Measurements from ENCODE around the gene PCDH20. TPM values are rescaled to one million over a fixed set of nuclear protein-coding genes. Genes with fewer than 3 reads are reported as not detected.
A peak's percentile ranks its signal among the peaks of the same experiment; 100 is the strongest.

Gene PCDH20, protein sequence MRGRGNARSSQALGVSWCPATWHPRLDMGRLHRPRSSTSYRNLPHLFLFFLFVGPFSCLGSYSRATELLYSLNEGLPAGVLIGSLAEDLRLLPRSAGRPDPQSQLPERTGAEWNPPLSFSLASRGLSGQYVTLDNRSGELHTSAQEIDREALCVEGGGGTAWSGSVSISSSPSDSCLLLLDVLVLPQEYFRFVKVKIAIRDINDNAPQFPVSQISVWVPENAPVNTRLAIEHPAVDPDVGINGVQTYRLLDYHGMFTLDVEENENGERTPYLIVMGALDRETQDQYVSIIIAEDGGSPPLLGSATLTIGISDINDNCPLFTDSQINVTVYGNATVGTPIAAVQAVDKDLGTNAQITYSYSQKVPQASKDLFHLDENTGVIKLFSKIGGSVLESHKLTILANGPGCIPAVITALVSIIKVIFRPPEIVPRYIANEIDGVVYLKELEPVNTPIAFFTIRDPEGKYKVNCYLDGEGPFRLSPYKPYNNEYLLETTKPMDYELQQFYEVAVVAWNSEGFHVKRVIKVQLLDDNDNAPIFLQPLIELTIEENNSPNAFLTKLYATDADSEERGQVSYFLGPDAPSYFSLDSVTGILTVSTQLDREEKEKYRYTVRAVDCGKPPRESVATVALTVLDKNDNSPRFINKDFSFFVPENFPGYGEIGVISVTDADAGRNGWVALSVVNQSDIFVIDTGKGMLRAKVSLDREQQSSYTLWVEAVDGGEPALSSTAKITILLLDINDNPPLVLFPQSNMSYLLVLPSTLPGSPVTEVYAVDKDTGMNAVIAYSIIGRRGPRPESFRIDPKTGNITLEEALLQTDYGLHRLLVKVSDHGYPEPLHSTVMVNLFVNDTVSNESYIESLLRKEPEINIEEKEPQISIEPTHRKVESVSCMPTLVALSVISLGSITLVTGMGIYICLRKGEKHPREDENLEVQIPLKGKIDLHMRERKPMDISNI
- total RNA-seq = 0.47 and 0.70 TPM in 2 replicates
- long read RNA-seq, full-length matches to known transcripts = 3 of 3 reads
- long read RNA-seq, partial matches to known transcripts = 0 of 3 reads
- long read RNA-seq, other reads (novel, unspliced or antisense) = 0 of 3 reads

- H3K27ac Mint-ChIP-seq (ENCODE audit: unreplicated experiment) = no peak within 1 kb of the TSS
- peak within 1 kb of the TSS; percentile 80 for H3K4me3 Mint-ChIP-seq (ENCODE audit: unreplicated experiment)
- peaks cover 34% of the 10 kb centered on the region for H3K4me1 Mint-ChIP-seq (ENCODE audit: unreplicated experiment)
- no peaks in the 10 kb centered on the region for H3K9me3 Mint-ChIP-seq (ENCODE audit: unreplicated experiment)
- H3K27me3 Mint-ChIP-seq (ENCODE audit: unreplicated experiment) = peaks cover 58% of the 10 kb centered on the region
- DNase-seq (ENCODE audit: extremely low spot score, unreplicated experiment) = no peak
- no peak for TF ChIP-seq CTCF (IDR thresholded peaks at IDR 0.05)
- no peaks in the 10 kb centered on the region for H3K36me3 Mint-ChIP-seq (ENCODE audit: unreplicated experiment)
Observed at GRCh38 chr13:61415749-61416148, at the start of gene PCDH20. TSS of gene PCDH20 (minus strand) at chr13:61415849. CDS start at chr13:61415158, 691 bp downstream.

DNA sequence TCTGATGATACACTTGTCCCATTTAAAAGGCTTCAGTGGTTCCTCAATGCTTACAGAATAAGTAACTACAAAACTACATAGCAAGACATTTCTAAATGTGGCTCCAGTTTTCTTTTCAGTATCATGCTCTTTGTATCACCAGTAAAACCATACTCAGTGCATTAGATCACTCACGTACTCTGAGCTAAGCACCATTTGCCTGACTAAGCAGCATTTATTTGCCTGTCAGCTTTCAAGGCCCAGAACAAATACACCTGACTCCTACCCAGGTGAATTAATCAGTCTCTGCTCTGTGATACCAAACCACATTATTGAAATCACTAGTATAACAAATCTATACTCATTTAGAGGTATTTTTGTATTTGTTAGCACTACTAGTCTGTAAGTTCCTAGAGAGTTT is 47.4 kb upstream of the PCDH20 start:
- H3K4me1 Mint-ChIP-seq (ENCODE audit: unreplicated experiment) = no peaks in the 10 kb centered on the region
- no peaks in the 10 kb centered on the region for H3K9me3 Mint-ChIP-seq (ENCODE audit: unreplicated experiment)
- no peak overlapping the region for H3K4me3 Mint-ChIP-seq (ENCODE audit: unreplicated experiment)
- H3K27me3 Mint-ChIP-seq (ENCODE audit: unreplicated experiment) = peaks cover 8% of the 10 kb centered on the region
- DNase-seq (ENCODE audit: extremely low spot score, unreplicated experiment) = no peak
- H3K36me3 Mint-ChIP-seq (ENCODE audit: unreplicated experiment) = no peaks in the 10 kb centered on the region
- TF ChIP-seq CTCF (IDR thresholded peaks at IDR 0.05) = no peak
- H3K27ac Mint-ChIP-seq (ENCODE audit: unreplicated experiment) = no peak overlapping the region

GRCh38 chr13:61453121-61453520 is 37.5 kb upstream of the PCDH20 start:
- Mint-ChIP-seq H3K27me3 (ENCODE audit: unreplicated experiment) (peaks cover 19% of the 10 kb centered on the region), H3K36me3 (ENCODE audit: unreplicated experiment) (no peaks in the 10 kb centered on the region), H3K27ac (ENCODE audit: unreplicated experiment) (no peak overlapping the region), H3K9me3 (ENCODE audit: unreplicated experiment) (no peaks in the 10 kb centered on the region), H3K4me3 (ENCODE audit: unreplicated experiment) (no peak overlapping the region), H3K4me1 (ENCODE audit: unreplicated experiment) (no peaks in the 10 kb centered on the region)
- TF ChIP-seq CTCF (IDR thresholded peaks at IDR 0.05) = no peak
- DNase-seq (ENCODE audit: extremely low spot score, unreplicated experiment) = no peak

GRCh38 chr13:61432029-61432428 is 16.4 kb upstream of the PCDH20 start:
- H3K27me3 Mint-ChIP-seq (ENCODE audit: unreplicated experiment) = peaks cover 29% of the 10 kb centered on the region
- H3K9me3 Mint-ChIP-seq (ENCODE audit: unreplicated experiment) = no peaks in the 10 kb centered on the region
- H3K4me1 Mint-ChIP-seq (ENCODE audit: unreplicated experiment) = no peaks in the 10 kb centered on the region
- no peaks in the 10 kb centered on the region for H3K36me3 Mint-ChIP-seq (ENCODE audit: unreplicated experiment)
- no peak for TF ChIP-seq CTCF (IDR thresholded peaks at IDR 0.05)
- H3K27ac Mint-ChIP-seq (ENCODE audit: unreplicated experiment) = no peak overlapping the region
- no peak for DNase-seq (ENCODE audit: extremely low spot score, unreplicated experiment)
- no peak overlapping the region for H3K4me3 Mint-ChIP-seq (ENCODE audit: unreplicated experiment)

All from osteocyte (in vitro differentiated cells).